HepG2 (cell line): Measurements from ENCODE around the gene GRM1. TPM values are rescaled to one million over a fixed set of nuclear protein-coding genes. Genes with fewer than 3 reads are reported as not detected.

Experiments used
- ATAC-seq: fragments of 200-7000 bp; cut with Tn5 transposase; 3 replicates; pipeline ENCODE4 v1.9.1; 2020; ENCODE audit warnings: mild to moderate bottlenecking, moderate library complexity
- BruUV-seq: library from RNA; stranded (reverse); fragments of 400-500 nt; replicated peaks from 2 replicates; lab custom pipeline; 2021; lab: Mats Ljungman, UMichigan
- CTCF ChIA-PET: fragments of 300-600 bp; formaldehyde crosslinking; extraction: SDS; loops from one replicate; lab custom pipeline; 2021; ENCODE audit warnings: low total read pairs, inconsistent platforms, low intra/inter-chr PET ratio; lab: Yijun Ruan, JAX
- POLR2A ChIA-PET: fragments of 350-600 bp; sonication (Branson Sonifier 250); formaldehyde crosslinking; loops from one replicate; lab custom pipeline; 2020; ENCODE audit warnings: antibody characterized with exemption, inconsistent platforms; lab: Yijun Ruan, JAX
- DNase-seq: peaks from one replicate; pipeline ENCODE4 v3.0.0-alpha.2; 2015; ENCODE audit warnings: low spot score
- FAIRE-seq: peaks from 3 replicates; lab custom pipeline; 2011; peaks lifted over from hg19 to GRCh38; lab: Jason Lieb, UNC
- H2AFZ ChIP-seq: one replicate; pipeline ENCODE4 v1.6.1; 2011; ENCODE audit warnings: low read length, inconsistent platforms
- H3K27ac ChIP-seq: fragments of 300-600 bp; 3 replicates; pipeline ENCODE4 v1.8.0; 2011; ENCODE audit warnings: mixed run types, mild to moderate bottlenecking, mixed read lengths, low read length, inconsistent platforms; ENCODE audit not compliant: insufficient read depth; ENCODE audit errors: extremely low read length
- H3K27me3 ChIP-seq, 2 experiments: fragments of 200-600 bp in 1 of 2; 2 replicates in 1 of 2; 3 replicates in 1 of 2; pipeline versions ENCODE4 v1.6.0 to v1.8.0; 2011; ENCODE audit warnings: low read length in 2 of 2, mild to moderate bottlenecking in 2 of 2, moderate library complexity in 2 of 2, inconsistent platforms in 1 of 2; ENCODE audit not compliant: insufficient read depth in 2 of 2, control insufficient read depth in 1 of 2
- H3K36me3 ChIP-seq, 2 experiments: fragments of 200-600 bp in 1 of 2; replicated peaks in 1 of 2; 2 replicates in 1 of 2; 3 replicates in 1 of 2; pipeline versions ENCODE4 v1.5.1 to v1.8.0; 2011; ENCODE audit warnings: low read length in 2 of 2, inconsistent platforms in 1 of 2; ENCODE audit not compliant: insufficient read depth in 2 of 2, control insufficient read depth in 1 of 2
- H3K4me1 ChIP-seq: 2 replicates; pipeline ENCODE4 v1.5.1; 2012; ENCODE audit warnings: low read length, inconsistent platforms; ENCODE audit not compliant: insufficient read depth
- H3K4me2 ChIP-seq: 2 replicates; pipeline ENCODE4 v1.6.0; 2011; ENCODE audit warnings: low read depth, low read length, inconsistent platforms
- H3K4me3 ChIP-seq, 3 experiments: fragments of 200-600 bp in 1 of 3; sonication (generic), shearing (Covaris generic) in 1 of 3; replicated peaks in 1 of 3; 2 replicates each; pipeline ENCODE4 v1.5.1; 2011 to 2016; ENCODE audit warnings: low read length in 3 of 3, inconsistent platforms in 2 of 3, low read depth in 2 of 3, mild to moderate bottlenecking in 2 of 3, control low read depth in 1 of 3, mixed read lengths in 1 of 3; ENCODE audit not compliant: insufficient read depth in 1 of 3
- H3K79me2 ChIP-seq: one replicate; pipeline ENCODE4 v1.6.1; 2011; ENCODE audit warnings: low read length, inconsistent platforms; ENCODE audit not compliant: insufficient read depth
- H3K9ac ChIP-seq: 2 replicates; pipeline ENCODE4 v1.6.0; 2011; ENCODE audit warnings: mild to moderate bottlenecking, low read depth, low read length, inconsistent platforms; ENCODE audit not compliant: insufficient read depth
- H3K9me3 ChIP-seq: 2 replicates; pipeline ENCODE4 v1.5.1; 2012; ENCODE audit warnings: mild to moderate bottlenecking, low read length
- H4K20me1 ChIP-seq: 2 replicates; pipeline ENCODE4 v1.6.0; 2011; ENCODE audit warnings: inconsistent platforms, mild to moderate bottlenecking, low read length, moderate library complexity; ENCODE audit not compliant: insufficient read depth
- CAMTA2 ChIP-seq: sonication (generic); formaldehyde crosslinking; IDR thresholded peaks from 2 replicates; pipeline ENCODE4 v1.4.0; 2020; ENCODE audit warnings: mild to moderate bottlenecking, missing genetic modification reagents, borderline replicate concordance
- CHD4 ChIP-seq: fragments of 200-600 bp; sonication (generic); IDR thresholded peaks from 2 replicates; pipeline ENCODE4 v1.7.0; 2017; ENCODE audit warnings: mild to moderate bottlenecking, low read length, borderline replicate concordance
- FOXA1 ChIP-seq, 2 experiments: fragments of 450-650 bp in 1 of 2; sonication (generic) in 1 of 2; formaldehyde crosslinking in 1 of 2; IDR thresholded peaks; 2 replicates each; pipeline versions ENCODE4 v1.4.0 to v1.6.1; 2016 to 2020; ENCODE audit warnings: missing genetic modification reagents in 1 of 2
- NONO ChIP-seq, 2 experiments: fragments of 450-650 bp in 1 of 2; sonication (generic) in 1 of 2; formaldehyde crosslinking in 1 of 2; IDR thresholded peaks in 1 of 2; conservative IDR thresholded peaks in 1 of 2; 2 replicates each; pipeline versions ENCODE4 v1.6.1 to v1.8.0; 2017 to 2022; ENCODE audit warnings: mild to moderate bottlenecking in 1 of 2, missing genetic modification reagents in 1 of 2, moderate library complexity in 1 of 2
- PRDM15 ChIP-seq: sonication (generic); formaldehyde crosslinking; IDR thresholded peaks from 2 replicates; pipeline ENCODE4 v1.4.0; 2020; ENCODE audit warnings: missing genetic modification reagents
- SUZ12 ChIP-seq: fragments of 150-350 bp; IDR thresholded peaks from 2 replicates; pipeline ENCODE4 v1.6.1; 2014; ENCODE audit warnings: low read depth, low read length
- ZNF564 ChIP-seq: sonication (generic); formaldehyde crosslinking; IDR thresholded peaks from 2 replicates; pipeline ENCODE4 v1.8.1; 2023; ENCODE audit warnings: mild to moderate bottlenecking, missing genetic modification reagents
- whole genome bisulfite sequencing: methylation state at CpG from one replicate; pipeline ENCODE4 v1.1.6; 2017; ENCODE audit warnings: low lambda C conversion rate; 5-methylcytosine and 5-hydroxymethylcytosine counted together
- in situ Hi-C: cut with HindIII; loops from 2 replicates; pipeline ENCODE4 v1.10.0; 2017; ENCODE audit warnings: low pct_unique_long_range_greater_than_20kb; ENCODE audit not compliant: extremely low pct_ligation_motif_present
- intact Hi-C: fragments of 100-400 bp; cut with micrococcal nuclease; formaldehyde crosslinking; loops from one replicate; pipeline ENCODE4 v1.10.0; 2022; ENCODE audit not compliant: unreplicated experiment
- polyA plus RNA-seq, 8 experiments: library from polyadenylated mRNA; depleted of rRNA in 3 of 8; stranded (reverse) in 7 of 8; unstranded in 1 of 8; fragments of >200 nt; fragmentation: Illumina TruSeq in 4 of 8; extraction: Trizol in 4 of 8; gene quantifications; 2 replicates each; pipeline versions ENCODE4 v1.2.1 to v1.2.3, GENCODE V29; 2011 to 2016; ENCODE audit warnings: low read depth in 4 of 8, missing spikeins in 1 of 8, mixed read lengths in 1 of 8; ENCODE audit not compliant: insufficient read depth in 1 of 8
- total RNA-seq, 5 experiments: library from RNA; depleted of rRNA; stranded (reverse); fragments of >200 nt; fragmentation: Illumina TruSeq; extraction: Trizol; gene quantifications; 2 replicates each; pipeline ENCODE4 v1.2.3, GENCODE V29; 2016; ENCODE audit warnings: low read depth in 1 of 5
- TF ChIP-seq, protein P1 (sequence below): IDR thresholded peaks from 2 replicates; pipeline ENCODE4 v1.6.1; 2016; ENCODE audit warnings: low read depth, borderline replicate concordance
- TF ChIP-seq, protein P2 (sequence below): sonication (generic); formaldehyde crosslinking; IDR thresholded peaks from 2 replicates; pipeline ENCODE4 v1.5.0; 2020; ENCODE audit warnings: missing genetic modification reagents
- TF ChIP-seq, protein P3 (sequence below): sonication (generic); formaldehyde crosslinking; IDR thresholded peaks from 2 replicates; pipeline ENCODE4 v1.5.1; 2020; ENCODE audit warnings: mild to moderate bottlenecking, moderate library complexity, missing genetic modification reagents
- TF ChIP-seq, protein P4 (sequence below): sonication (generic); formaldehyde crosslinking; IDR thresholded peaks from 2 replicates; pipeline ENCODE4 v1.5.1; 2020; ENCODE audit warnings: missing genetic modification reagents, mild to moderate bottlenecking, borderline replicate concordance

Gene GRM1
- total and polyA plus RNA-seq, 2 of the 13 experiments (the other 11 are each of a cell fraction or from before 2014, with no cell fraction given), result 0.09 TPM; not detected in 1

DNA sequence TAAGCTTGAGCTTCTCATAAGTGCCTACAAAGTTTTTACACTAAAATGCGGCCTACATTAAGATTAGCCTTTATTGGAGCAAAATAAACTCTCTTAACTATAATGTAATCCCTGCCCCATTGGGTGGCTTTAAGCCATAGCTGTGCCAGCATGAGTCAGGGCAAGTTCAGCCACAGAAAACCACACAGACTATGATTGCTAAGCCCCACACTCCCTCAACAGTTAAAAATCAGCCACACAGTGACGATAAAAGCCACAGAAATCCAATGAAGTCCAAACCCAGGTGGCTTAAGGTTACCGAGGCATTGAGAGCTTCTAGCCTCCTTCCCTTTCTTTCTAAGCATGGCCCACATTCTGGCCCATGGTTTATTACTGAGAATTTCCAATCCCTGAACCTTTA, 61.6 kb downstream of the GRM1 start:
- no peak for ATAC-seq
- no peak overlapping the region for H3K4me2 ChIP-seq
- no peaks in the 10 kb centered on the region for H3K79me2 ChIP-seq
- no peak overlapping the region for H2AFZ ChIP-seq
- no TSS peak for BruUV-seq
- no peak overlapping the region for H3K27ac ChIP-seq
- WGBS, result 0% methylated on average over 3 of the region's 3 CpGs
- H3K36me3 ChIP-seq, result no peaks in the 10 kb centered on the region
- no peak for DNase-seq
- no peak overlapping the region for H3K9ac ChIP-seq
- H3K9me3 ChIP-seq, result no peaks in the 10 kb centered on the region
- intact Hi-C loops (no loop called here), in situ Hi-C loops (no loop called here)
- ChIA-PET POLR2A (no interaction called here), CTCF (no interaction called here)
- H3K4me1 ChIP-seq, result no peaks in the 10 kb centered on the region
- no peaks in the 10 kb centered on the region for H4K20me1 ChIP-seq
- H3K27me3 ChIP-seq, result no peaks in the 10 kb centered on the region
- H3K4me3 ChIP-seq, result no peak overlapping the region
- TF ChIP-seq NONO (IDR thresholded peaks at IDR 0.05) (no peak), NONO (CRISPR knock-in tag; conservative IDR thresholded peaks at IDR 0.05) (no peak), ZNF564 (CRISPR knock-in tag) (no peak), SUZ12 (no peak), CHD4 (no peak), CAMTA2 (CRISPR knock-in tag) (no peak), FOXA1 (IDR thresholded peaks at IDR 0.05) (no peak), FOXA1 (CRISPR knock-in tag; IDR thresholded peaks at IDR 0.05) (no peak), PRDM15 (CRISPR knock-in tag) (no peak)
- TF ChIP-seq, protein P1, sequence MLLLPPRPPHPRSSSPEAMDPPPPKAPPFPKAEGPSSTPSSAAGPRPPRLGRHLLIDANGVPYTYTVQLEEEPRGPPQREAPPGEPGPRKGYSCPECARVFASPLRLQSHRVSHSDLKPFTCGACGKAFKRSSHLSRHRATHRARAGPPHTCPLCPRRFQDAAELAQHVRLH, result no peak
- TF ChIP-seq, protein P2, sequence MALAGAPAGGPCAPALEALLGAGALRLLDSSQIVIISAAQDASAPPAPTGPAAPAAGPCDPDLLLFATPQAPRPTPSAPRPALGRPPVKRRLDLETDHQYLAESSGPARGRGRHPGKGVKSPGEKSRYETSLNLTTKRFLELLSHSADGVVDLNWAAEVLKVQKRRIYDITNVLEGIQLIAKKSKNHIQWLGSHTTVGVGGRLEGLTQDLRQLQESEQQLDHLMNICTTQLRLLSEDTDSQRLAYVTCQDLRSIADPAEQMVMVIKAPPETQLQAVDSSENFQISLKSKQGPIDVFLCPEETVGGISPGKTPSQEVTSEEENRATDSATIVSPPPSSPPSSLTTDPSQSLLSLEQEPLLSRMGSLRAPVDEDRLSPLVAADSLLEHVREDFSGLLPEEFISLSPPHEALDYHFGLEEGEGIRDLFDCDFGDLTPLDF, result no peak
- TF ChIP-seq, protein P3, sequence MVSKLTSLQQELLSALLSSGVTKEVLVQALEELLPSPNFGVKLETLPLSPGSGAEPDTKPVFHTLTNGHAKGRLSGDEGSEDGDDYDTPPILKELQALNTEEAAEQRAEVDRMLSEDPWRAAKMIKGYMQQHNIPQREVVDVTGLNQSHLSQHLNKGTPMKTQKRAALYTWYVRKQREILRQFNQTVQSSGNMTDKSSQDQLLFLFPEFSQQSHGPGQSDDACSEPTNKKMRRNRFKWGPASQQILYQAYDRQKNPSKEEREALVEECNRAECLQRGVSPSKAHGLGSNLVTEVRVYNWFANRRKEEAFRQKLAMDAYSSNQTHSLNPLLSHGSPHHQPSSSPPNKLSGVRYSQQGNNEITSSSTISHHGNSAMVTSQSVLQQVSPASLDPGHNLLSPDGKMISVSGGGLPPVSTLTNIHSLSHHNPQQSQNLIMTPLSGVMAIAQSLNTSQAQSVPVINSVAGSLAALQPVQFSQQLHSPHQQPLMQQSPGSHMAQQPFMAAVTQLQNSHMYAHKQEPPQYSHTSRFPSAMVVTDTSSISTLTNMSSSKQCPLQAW (CRISPR knock-in tag), result no peak
- TF ChIP-seq, protein P4, sequence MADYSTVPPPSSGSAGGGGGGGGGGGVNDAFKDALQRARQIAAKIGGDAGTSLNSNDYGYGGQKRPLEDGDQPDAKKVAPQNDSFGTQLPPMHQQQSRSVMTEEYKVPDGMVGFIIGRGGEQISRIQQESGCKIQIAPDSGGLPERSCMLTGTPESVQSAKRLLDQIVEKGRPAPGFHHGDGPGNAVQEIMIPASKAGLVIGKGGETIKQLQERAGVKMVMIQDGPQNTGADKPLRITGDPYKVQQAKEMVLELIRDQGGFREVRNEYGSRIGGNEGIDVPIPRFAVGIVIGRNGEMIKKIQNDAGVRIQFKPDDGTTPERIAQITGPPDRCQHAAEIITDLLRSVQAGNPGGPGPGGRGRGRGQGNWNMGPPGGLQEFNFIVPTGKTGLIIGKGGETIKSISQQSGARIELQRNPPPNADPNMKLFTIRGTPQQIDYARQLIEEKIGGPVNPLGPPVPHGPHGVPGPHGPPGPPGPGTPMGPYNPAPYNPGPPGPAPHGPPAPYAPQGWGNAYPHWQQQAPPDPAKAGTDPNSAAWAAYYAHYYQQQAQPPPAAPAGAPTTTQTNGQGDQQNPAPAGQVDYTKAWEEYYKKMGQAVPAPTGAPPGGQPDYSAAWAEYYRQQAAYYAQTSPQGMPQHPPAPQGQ (CRISPR knock-in tag), result no peak
- FAIRE-seq, result no peak
